GM23338 (cell line): ENCODE results near the gene PRPH2. TPM values are rescaled to one million over a fixed set of nuclear protein-coding genes. Genes with fewer than 3 reads are reported as not detected.

ENCODE experiments used
- ATAC-seq: fragments of 200-7000 bp; cut with Tn5 transposase; 3 replicates; pipeline ENCODE4 v1.9.1; 2020
- DNase-seq: peaks from one replicate; pipeline ENCODE4 v3.0.0-alpha.2; 2015; ENCODE audit warnings: low spot score
- H2AFZ ChIP-seq: fragments of 200-600 bp; sonication (generic); 2 replicates; pipeline ENCODE4 v1.8.0; 2016; ENCODE audit warnings: antibody characterized with exemption, mild to moderate bottlenecking, moderate library complexity
- H3F3A ChIP-seq: fragments of 200-600 bp; sonication (generic); replicated peaks from 2 replicates; pipeline ENCODE4 v1.8.0; 2017; ENCODE audit warnings: antibody characterized with exemption, mixed run types, low read depth
- H3K27ac ChIP-seq: fragments of 200-600 bp; sonication (generic); 2 replicates; pipeline ENCODE4 v1.6.1; 2016; ENCODE audit warnings: low read depth
- H3K27me3 ChIP-seq: fragments of 200-600 bp; sonication (generic); 2 replicates; pipeline ENCODE4 v1.8.0; 2016; ENCODE audit warnings: mild to moderate bottlenecking, mixed run types, moderate library complexity; ENCODE audit not compliant: insufficient read depth
- H3K36me3 ChIP-seq: fragments of 200-600 bp; sonication (generic); 2 replicates; pipeline ENCODE4 v1.8.0; 2016; ENCODE audit warnings: mild to moderate bottlenecking; ENCODE audit not compliant: insufficient read depth
- H3K4me1 ChIP-seq: fragments of 200-600 bp; sonication (generic); 2 replicates; pipeline ENCODE4 v1.8.0; 2016; ENCODE audit warnings: mild to moderate bottlenecking, moderate library complexity; ENCODE audit not compliant: insufficient read depth
- H3K4me2 ChIP-seq: fragments of 200-600 bp; sonication (generic); 2 replicates; pipeline ENCODE4 v1.7.1; 2017; ENCODE audit warnings: mixed run types
- H3K4me3 ChIP-seq: fragments of 200-600 bp; sonication (generic); 2 replicates; pipeline ENCODE4 v1.6.1; 2016; ENCODE audit warnings: mixed run types
- H3K79me2 ChIP-seq: fragments of 200-600 bp; sonication (generic); replicated peaks from 2 replicates; pipeline ENCODE4 v1.8.0; 2017; ENCODE audit warnings: mild to moderate bottlenecking; ENCODE audit not compliant: insufficient read depth
- H3K9me2 ChIP-seq: fragments of 200-600 bp; sonication (generic); 2 replicates; pipeline ENCODE4 v1.8.0; 2017; ENCODE audit not compliant: insufficient read depth
- H4K20me1 ChIP-seq: fragments of 200-600 bp; sonication (generic); replicated peaks from 2 replicates; pipeline ENCODE4 v1.8.0; 2017; ENCODE audit warnings: mild to moderate bottlenecking; ENCODE audit not compliant: insufficient read depth
- H3K27ac Mint-ChIP-seq: 2 replicates; pipeline ENCODE4 v1.8.0; 2020; ENCODE audit warnings: inconsistent platforms, mild to moderate bottlenecking, moderate library complexity, mixed read lengths
- H3K27me3 Mint-ChIP-seq: 3 replicates; pipeline ENCODE4 v1.8.0; 2022; ENCODE audit warnings: low read depth, mild to moderate bottlenecking, moderate library complexity, mixed read lengths, inconsistent platforms; ENCODE audit not compliant: insufficient read depth, poor library complexity
- H3K36me3 Mint-ChIP-seq: 3 replicates; pipeline ENCODE4 v1.8.0; 2021; ENCODE audit warnings: low read depth, mild to moderate bottlenecking, inconsistent platforms, moderate library complexity, mixed read lengths
- H3K4me1 Mint-ChIP-seq: 3 replicates; pipeline ENCODE4 v1.8.0; 2020; ENCODE audit warnings: mild to moderate bottlenecking, inconsistent platforms, mixed read lengths
- H3K4me3 Mint-ChIP-seq: 3 replicates; pipeline ENCODE4 v1.8.0; 2021; ENCODE audit warnings: moderate library complexity, mild to moderate bottlenecking, inconsistent platforms, mixed read lengths
- H3K9me3 Mint-ChIP-seq: 3 replicates; pipeline ENCODE4 v1.8.0; 2020; ENCODE audit warnings: moderate library complexity, mild to moderate bottlenecking, inconsistent platforms, mixed read lengths
- CREB1 ChIP-seq: fragments of 250-450 bp; sonication (Bioruptor Pico); IDR thresholded peaks from 2 replicates; pipeline ENCODE4 v1.5.0; 2020; ENCODE audit warnings: low read depth, mild to moderate bottlenecking, moderate library complexity
- EZH2 ChIP-seq: fragments of 200-600 bp; sonication (generic); IDR thresholded peaks from one replicate; pipeline ENCODE4 v1.8.0; 2017; ENCODE audit warnings: antibody characterized with exemption, mild to moderate bottlenecking, low read depth; ENCODE audit not compliant: unreplicated experiment
- JUNB ChIP-seq: IDR thresholded peaks from one replicate; pipeline ENCODE4 v1.6.1; 2016; ENCODE audit warnings: antibody characterized with exemption; ENCODE audit not compliant: unreplicated experiment
- NANOG ChIP-seq: IDR thresholded peaks from 2 replicates; pipeline ENCODE4 v1.6.1; 2016; ENCODE audit warnings: antibody characterized with exemption, borderline replicate concordance
- STAT1 ChIP-seq: IDR thresholded peaks from one replicate; pipeline ENCODE4 v1.6.1; 2016; ENCODE audit warnings: antibody characterized with exemption; ENCODE audit not compliant: unreplicated experiment
- ZNF114 ChIP-seq: fragments of 250-450 bp; sonication (Bioruptor Pico); IDR thresholded peaks from 2 replicates; pipeline ENCODE4 v1.5.0; 2020; ENCODE audit warnings: mild to moderate bottlenecking, moderate library complexity
- ZNF462 ChIP-seq: fragments of 250-450 bp; sonication (Bioruptor Pico); IDR thresholded peaks from 2 replicates; pipeline ENCODE4 v1.5.0; 2020; ENCODE audit warnings: mild to moderate bottlenecking, moderate library complexity
- polyA plus RNA-seq: library from polyadenylated mRNA; unstranded; fragments of >200 nt; fragmentation: Nextera tagmentation; extraction: Ambion mirVana; gene quantifications from 2 replicates; pipeline ENCODE4 v1.2.1, GENCODE V29; 2016
- total RNA-seq: library from RNA; depleted of rRNA; stranded (reverse); fragments of >200 nt; shearing (Covaris generic); gene quantifications from 2 replicates; pipeline ENCODE4 v1.2.3, GENCODE V29; 2014
- TF ChIP-seq, protein P1 (sequence below), 2 experiments: fragments of 200-600 bp in 1 of 2; sonication (generic) in 1 of 2; conservative IDR thresholded peaks; 2 replicates each; pipeline versions ENCODE4 v1.5.1 to v1.6.1; 2016 to 2017; ENCODE audit warnings: antibody characterized with exemption in 2 of 2, low read depth in 2 of 2, mild to moderate bottlenecking in 2 of 2, moderate library complexity in 1 of 2
- TF ChIP-seq, protein P2 (sequence below): IDR thresholded peaks from one replicate; pipeline ENCODE4 v1.6.1; 2018; ENCODE audit warnings: antibody characterized with exemption; ENCODE audit not compliant: unreplicated experiment
- TF ChIP-seq, protein P3 (sequence below): IDR thresholded peaks from 2 replicates; pipeline ENCODE4 v1.6.1; 2016; ENCODE audit warnings: antibody characterized with exemption

Gene PRPH2
- total and polyA plus RNA-seq, 2 experiments from 2014 or later: 0.50 to 0.52 TPM

GRCh38 chr6:42702200-42702599 lies 20.2 kb downstream of the PRPH2 start:
- ATAC-seq: no peak
- Mint-ChIP-seq H3K4me3 (no peak overlapping the region), H3K27me3 (peaks cover 14% of the 10 kb centered on the region)

More at GRCh38 chr6:42702200-42702599, 20.2 kb downstream of the PRPH2 start:
- no peaks in the 10 kb centered on the region for H3K36me3 Mint-ChIP-seq
- Histone ChIP-seq H3K4me1 (0 out of 2 replicates have a peak, but pooled peaks cover 3% of the 10 kb centered on the region), H4K20me1 (no peaks in the 10 kb centered on the region), H2AFZ (no peak overlapping the region), H3K4me3 (no peak overlapping the region), H3K79me2 (no peaks in the 10 kb centered on the region), H3K27me3 (no peaks in the 10 kb centered on the region), H3K9me2 (no peaks in the 10 kb centered on the region), H3K27ac (no peak overlapping the region), H3K36me3 (no peaks in the 10 kb centered on the region), H3K4me2 (no peak overlapping the region), H3F3A (no peaks in the 10 kb centered on the region)
- no peak overlapping the region for H3K27ac Mint-ChIP-seq
- no peak for DNase-seq
- H3K9me3 Mint-ChIP-seq: no peaks in the 10 kb centered on the region
- TF ChIP-seq ZNF114 (CRISPR knock-in tag) (no peak), EZH2 (no peak), JUNB (no peak), NANOG (no peak), CREB1 (CRISPR knock-in tag) (no peak), ZNF462 (no peak), STAT1 (no peak)
- TF ChIP-seq, protein P1, sequence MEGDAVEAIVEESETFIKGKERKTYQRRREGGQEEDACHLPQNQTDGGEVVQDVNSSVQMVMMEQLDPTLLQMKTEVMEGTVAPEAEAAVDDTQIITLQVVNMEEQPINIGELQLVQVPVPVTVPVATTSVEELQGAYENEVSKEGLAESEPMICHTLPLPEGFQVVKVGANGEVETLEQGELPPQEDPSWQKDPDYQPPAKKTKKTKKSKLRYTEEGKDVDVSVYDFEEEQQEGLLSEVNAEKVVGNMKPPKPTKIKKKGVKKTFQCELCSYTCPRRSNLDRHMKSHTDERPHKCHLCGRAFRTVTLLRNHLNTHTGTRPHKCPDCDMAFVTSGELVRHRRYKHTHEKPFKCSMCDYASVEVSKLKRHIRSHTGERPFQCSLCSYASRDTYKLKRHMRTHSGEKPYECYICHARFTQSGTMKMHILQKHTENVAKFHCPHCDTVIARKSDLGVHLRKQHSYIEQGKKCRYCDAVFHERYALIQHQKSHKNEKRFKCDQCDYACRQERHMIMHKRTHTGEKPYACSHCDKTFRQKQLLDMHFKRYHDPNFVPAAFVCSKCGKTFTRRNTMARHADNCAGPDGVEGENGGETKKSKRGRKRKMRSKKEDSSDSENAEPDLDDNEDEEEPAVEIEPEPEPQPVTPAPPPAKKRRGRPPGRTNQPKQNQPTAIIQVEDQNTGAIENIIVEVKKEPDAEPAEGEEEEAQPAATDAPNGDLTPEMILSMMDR (conservative IDR thresholded peaks at IDR 0.05; ENCODE audit: low read depth in 2 of 2): no peak
- TF ChIP-seq, protein P2, sequence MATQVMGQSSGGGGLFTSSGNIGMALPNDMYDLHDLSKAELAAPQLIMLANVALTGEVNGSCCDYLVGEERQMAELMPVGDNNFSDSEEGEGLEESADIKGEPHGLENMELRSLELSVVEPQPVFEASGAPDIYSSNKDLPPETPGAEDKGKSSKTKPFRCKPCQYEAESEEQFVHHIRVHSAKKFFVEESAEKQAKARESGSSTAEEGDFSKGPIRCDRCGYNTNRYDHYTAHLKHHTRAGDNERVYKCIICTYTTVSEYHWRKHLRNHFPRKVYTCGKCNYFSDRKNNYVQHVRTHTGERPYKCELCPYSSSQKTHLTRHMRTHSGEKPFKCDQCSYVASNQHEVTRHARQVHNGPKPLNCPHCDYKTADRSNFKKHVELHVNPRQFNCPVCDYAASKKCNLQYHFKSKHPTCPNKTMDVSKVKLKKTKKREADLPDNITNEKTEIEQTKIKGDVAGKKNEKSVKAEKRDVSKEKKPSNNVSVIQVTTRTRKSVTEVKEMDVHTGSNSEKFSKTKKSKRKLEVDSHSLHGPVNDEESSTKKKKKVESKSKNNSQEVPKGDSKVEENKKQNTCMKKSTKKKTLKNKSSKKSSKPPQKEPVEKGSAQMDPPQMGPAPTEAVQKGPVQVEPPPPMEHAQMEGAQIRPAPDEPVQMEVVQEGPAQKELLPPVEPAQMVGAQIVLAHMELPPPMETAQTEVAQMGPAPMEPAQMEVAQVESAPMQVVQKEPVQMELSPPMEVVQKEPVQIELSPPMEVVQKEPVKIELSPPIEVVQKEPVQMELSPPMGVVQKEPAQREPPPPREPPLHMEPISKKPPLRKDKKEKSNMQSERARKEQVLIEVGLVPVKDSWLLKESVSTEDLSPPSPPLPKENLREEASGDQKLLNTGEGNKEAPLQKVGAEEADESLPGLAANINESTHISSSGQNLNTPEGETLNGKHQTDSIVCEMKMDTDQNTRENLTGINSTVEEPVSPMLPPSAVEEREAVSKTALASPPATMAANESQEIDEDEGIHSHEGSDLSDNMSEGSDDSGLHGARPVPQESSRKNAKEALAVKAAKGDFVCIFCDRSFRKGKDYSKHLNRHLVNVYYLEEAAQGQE: no peak
- TF ChIP-seq, protein P3, sequence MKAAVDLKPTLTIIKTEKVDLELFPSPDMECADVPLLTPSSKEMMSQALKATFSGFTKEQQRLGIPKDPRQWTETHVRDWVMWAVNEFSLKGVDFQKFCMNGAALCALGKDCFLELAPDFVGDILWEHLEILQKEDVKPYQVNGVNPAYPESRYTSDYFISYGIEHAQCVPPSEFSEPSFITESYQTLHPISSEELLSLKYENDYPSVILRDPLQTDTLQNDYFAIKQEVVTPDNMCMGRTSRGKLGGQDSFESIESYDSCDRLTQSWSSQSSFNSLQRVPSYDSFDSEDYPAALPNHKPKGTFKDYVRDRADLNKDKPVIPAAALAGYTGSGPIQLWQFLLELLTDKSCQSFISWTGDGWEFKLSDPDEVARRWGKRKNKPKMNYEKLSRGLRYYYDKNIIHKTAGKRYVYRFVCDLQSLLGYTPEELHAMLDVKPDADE: no peak
- H3K4me1 Mint-ChIP-seq: peaks cover 6% of the 10 kb centered on the region
